Breast epithelium (tissue), 4 donors: ENCODE results near the gene H6PD. TPM values are rescaled to one million over a fixed set of nuclear protein-coding genes. Genes with fewer than 3 reads are reported as not detected.

Experiments
- DNase-seq, 2 donors: peaks; one replicate each; pipeline ENCODE4 v3.0.0-alpha.2; 2019; ENCODE audit warnings: low spot score in 2 of 2
- H3K27ac ChIP-seq, 2 donors: fragments of 200-600 bp; sonication (generic) in 1 of 2; one replicate each; pipeline ENCODE4 v1.5.1; 2016 to 2019; ENCODE audit warnings: mild to moderate bottlenecking in 1 of 2
- H3K27me3 ChIP-seq, 2 donors: fragments of 200-600 bp; sonication (generic) in 1 of 2; one replicate each; pipeline versions ENCODE4 v1.5.1 to v1.6.0; 2017 to 2019; ENCODE audit warnings: control low read depth in 1 of 2, mild to moderate bottlenecking in 1 of 2
- H3K36me3 ChIP-seq: fragments of 200-600 bp; one replicate; pipeline ENCODE4 v1.5.1; 2019
- H3K4me1 ChIP-seq, 2 donors: fragments of 200-600 bp; sonication (generic); one replicate each; pipeline ENCODE4 v1.5.1; 2016 to 2019; ENCODE audit warnings: control low read depth in 1 of 2
- H3K4me3 ChIP-seq, 3 donors: fragments of 200-600 bp; sonication (generic); 1 replicate in 2 of 3; 2 replicates in 1 of 3; pipeline ENCODE4 v1.5.1; 2016 to 2019; ENCODE audit warnings: mild to moderate bottlenecking in 3 of 3, moderate library complexity in 2 of 3
- H3K9me3 ChIP-seq, 2 donors: fragments of 200-600 bp; sonication (generic) in 1 of 2; one replicate each; pipeline ENCODE4 v1.5.1; 2016 to 2019; ENCODE audit warnings: control low read depth in 1 of 2
- CTCF ChIP-seq, 3 donors: fragments of 450-650 bp; IDR thresholded peaks; one replicate each; pipeline ENCODE4 v1.5.1; 2016 to 2017; ENCODE audit warnings: antibody characterized with exemption in 3 of 3, mild to moderate bottlenecking in 3 of 3, moderate library complexity in 3 of 3
- POLR2A ChIP-seq: fragments of 450-650 bp; IDR thresholded peaks from one replicate; pipeline ENCODE4 v1.6.1; 2016; ENCODE audit warnings: antibody characterized with exemption, mild to moderate bottlenecking, moderate library complexity
- POLR2AphosphoS5 ChIP-seq, 3 donors: sonication (generic); formaldehyde crosslinking; IDR thresholded peaks; one replicate each; pipeline ENCODE4 v1.6.1; 2017; ENCODE audit warnings: antibody characterized with exemption in 3 of 3
- intact Hi-C: fragments of 100-400 bp; cut with DNase I; formaldehyde crosslinking; loops from one replicate; pipeline ENCODE4 v1.15.1; 2023; ENCODE audit warnings: low total_unique reads
- total RNA-seq, 3 donors: library from RNA; depleted of rRNA; stranded (reverse); fragments of >200 nt; gene quantifications; one replicate each; pipeline ENCODE4 v1.1.0, GENCODE V29; 2016

H6PD gene
- total RNA-seq, 3 donors from 2014 or later = 46.4 to 77.4 (median 49.5) TPM

GRCh38 chr1:9248341-9249262 lies 14.0 kb downstream of the H6PD start:
- intact Hi-C loops = no loop called here
- Histone ChIP-seq H3K4me1 (peaks cover 0 to 22% of the 10 kb centered on the region in 2 donors), H3K4me3 (no peak overlapping the region), H3K9me3 (no peaks in the 10 kb centered on the region), H3K27me3 (no peaks in the 10 kb centered on the region), H3K36me3 (no peaks in the 10 kb centered on the region), H3K27ac (peak overlapping the region; percentile 14 to 66)
- TF ChIP-seq POLR2AphosphoS5 (IDR thresholded peaks at IDR 0.05) = no peak
- no peak for TF ChIP-seq POLR2A
- no peak for TF ChIP-seq CTCF (IDR thresholded peaks at IDR 0.05)
- no peak for DNase-seq

GRCh38 chr1:9249263-9249533 lies 14.6 kb downstream of the H6PD start:
- H3K27me3 ChIP-seq = no peaks in the 10 kb centered on the region
- no peak overlapping the region for H3K4me3 ChIP-seq
- TF ChIP-seq POLR2A = no peak
- no peak for TF ChIP-seq POLR2AphosphoS5 (IDR thresholded peaks at IDR 0.05)
- TF ChIP-seq CTCF (IDR thresholded peaks at IDR 0.05) = no peak
- intact Hi-C loops = no loop called here
- H3K9me3 ChIP-seq = no peaks in the 10 kb centered on the region
- H3K4me1 ChIP-seq = peaks cover 0 to 17% of the 10 kb centered on the region in 2 donors
- no peak for DNase-seq
- peak overlapping the region; percentile 14 to 66 for H3K27ac ChIP-seq
- no peaks in the 10 kb centered on the region for H3K36me3 ChIP-seq

GRCh38 chr1:9249534-9250410 lies 15.2 kb downstream of the H6PD start:
- TF ChIP-seq POLR2AphosphoS5 (IDR thresholded peaks at IDR 0.05) (no peak), CTCF (IDR thresholded peaks at IDR 0.05) (peak in 2 of 3 donors; percentile 20 to 38)
- H3K4me1 ChIP-seq = peaks cover 0 to 12% of the 10 kb centered on the region in 2 donors
- intact Hi-C loops = no loop called here
- H3K9me3 ChIP-seq = no peaks in the 10 kb centered on the region
- no peak overlapping the region for H3K4me3 ChIP-seq
- H3K27me3 ChIP-seq = no peaks in the 10 kb centered on the region
- H3K36me3 ChIP-seq = no peaks in the 10 kb centered on the region
- DNase-seq = peak in 1 of 2 donors; percentile 55
- peak overlapping the region; percentile 14 to 66 for H3K27ac ChIP-seq

GRCh38 chr1:9250411-9251381 lies 16.1 kb downstream of the H6PD start:
- Histone ChIP-seq H3K36me3 (no peaks in the 10 kb centered on the region), H3K27ac (peak overlapping the region; percentile 14 to 66), H3K27me3 (no peaks in the 10 kb centered on the region), H3K4me1 (peaks cover 0 to 12% of the 10 kb centered on the region in 2 donors), H3K9me3 (no peaks in the 10 kb centered on the region), H3K4me3 (peak overlapping the region in 1 of 3 donors; percentile 10)
- TF ChIP-seq POLR2AphosphoS5 (IDR thresholded peaks at IDR 0.05) (no peak), CTCF (IDR thresholded peaks at IDR 0.05) (no peak), POLR2A (no peak)
- no peak for DNase-seq
- intact Hi-C loops = no loop called here
